B cell (primary cell): ENCODE measurements around the gene CTIF. TPM values are rescaled to one million over a fixed set of nuclear protein-coding genes. Genes with fewer than 3 reads are reported as not detected.

Experiments used
- ATAC-seq: fragments of 200-7000 bp; cut with Tn5 transposase; one replicate; pipeline ENCODE4 v1.10.0; 2021; ENCODE audit warnings: low read depth, mild to moderate bottlenecking, moderate number of reproducible peaks, moderate library complexity
- CTCF ChIA-PET: fragments of 350-600 bp; sonication (Branson Sonifier 250); formaldehyde crosslinking; loops from one replicate; lab custom pipeline; 2021; ENCODE audit warnings: antibody characterized with exemption, inconsistent platforms; lab: Charles Lee
- POLR2A ChIA-PET: fragments of 350-600 bp; sonication (Branson Sonifier 250); formaldehyde crosslinking; loops from one replicate; lab custom pipeline; 2021; ENCODE audit warnings: antibody characterized with exemption; lab: Charles Lee
- DNase-seq: peaks from one replicate; pipeline ENCODE4 v3.0.0; 2013
- H2AFZ ChIP-seq: 2 replicates; pipeline ENCODE4 v1.6.1; 2012; ENCODE audit warnings: mild to moderate bottlenecking, low read depth, low read length; ENCODE audit not compliant: insufficient read depth, poor library complexity, severe bottlenecking
- H3K27ac ChIP-seq, 2 donors: 1 replicate in 1 of 2; 2 replicates in 1 of 2; pipeline ENCODE4 v1.5.1; 2012 to 2013; ENCODE audit warnings: low read length in 2 of 2, mild to moderate bottlenecking in 2 of 2, moderate library complexity in 1 of 2
- H3K27me3 ChIP-seq, 4 experiments: fragments of 200-600 bp in 1 of 4; sonication (generic) in 1 of 4; replicated peaks in 1 of 4; 1 replicate in 2 of 4; 2 replicates in 2 of 4; pipeline versions ENCODE4 v1.6.1 to v1.7.0; 2013 to 2016; ENCODE audit warnings: low read length in 3 of 4, mild to moderate bottlenecking in 2 of 4, mixed read lengths in 1 of 4, moderate library complexity in 1 of 4; ENCODE audit not compliant: insufficient read depth in 4 of 4, control insufficient read depth in 3 of 4; ENCODE audit errors: control extremely low read depth in 1 of 4
- H3K36me3 ChIP-seq, 2 experiments: replicated peaks in 1 of 2; 1 replicate in 1 of 2; 2 replicates in 1 of 2; pipeline versions ENCODE4 v1.6.1 to v1.7.1; 2013; ENCODE audit warnings: low read length in 1 of 2; ENCODE audit not compliant: insufficient read depth in 2 of 2, control insufficient read depth in 1 of 2; ENCODE audit errors: control extremely low read depth in 1 of 2, extremely low read depth in 1 of 2
- H3K4me1 ChIP-seq, 2 donors: fragments of 200-600 bp in 1 of 2; sonication (generic) in 1 of 2; 1 replicate in 1 of 2; 2 replicates in 1 of 2; pipeline versions ENCODE4 v1.5.1 to v1.6.1; 2013 to 2017; ENCODE audit warnings: low read length in 2 of 2; ENCODE audit not compliant: control insufficient read depth in 2 of 2, insufficient read depth in 2 of 2
- H3K4me2 ChIP-seq: replicated peaks from 2 replicates; pipeline ENCODE3; 2012; ENCODE audit warnings: mild to moderate bottlenecking, low read depth, low read length; ENCODE audit not compliant: poor library complexity, severe bottlenecking
- H3K4me3 ChIP-seq, 5 experiments: fragments of 200-600 bp in 1 of 5; sonication (generic) in 1 of 5; 1 replicate in 3 of 5; 2 replicates in 2 of 5; pipeline versions ENCODE4 v1.5.1 to v1.7.0; 2011 to 2016; ENCODE audit warnings: low read length in 4 of 5, mild to moderate bottlenecking in 4 of 5, low read depth in 2 of 5, control low read depth in 1 of 5, moderate library complexity in 1 of 5; ENCODE audit not compliant: insufficient read depth in 1 of 5; ENCODE audit errors: control extremely low read depth in 1 of 5, extremely low read depth in 1 of 5
- H3K79me2 ChIP-seq: fragments of 200-600 bp; sonication (generic); one replicate; pipeline ENCODE4 v1.6.0; 2016; ENCODE audit warnings: low read length; ENCODE audit not compliant: control insufficient read depth, insufficient read depth
- H3K9ac ChIP-seq: fragments of 200-600 bp; sonication (generic); 2 replicates; pipeline ENCODE4 v1.6.1; 2017; ENCODE audit warnings: mild to moderate bottlenecking, low read length, moderate library complexity
- H3K9me3 ChIP-seq, 3 donors: one replicate each; pipeline versions ENCODE4 v1.6.1 to v1.7.1; 2013; ENCODE audit warnings: low read length in 2 of 3; ENCODE audit not compliant: control insufficient read depth in 2 of 3, insufficient read depth in 1 of 3; ENCODE audit errors: control extremely low read depth in 1 of 3
- H4K20me1 ChIP-seq: 2 replicates; pipeline ENCODE4 v1.6.0; 2012; ENCODE audit warnings: mild to moderate bottlenecking, low read length; ENCODE audit not compliant: insufficient read depth, control insufficient read depth, poor library complexity, severe bottlenecking
- H3K27ac Mint-ChIP-seq: one replicate; pipeline ENCODE4 v1.8.0; 2021; ENCODE audit warnings: mixed read lengths
- H3K27me3 Mint-ChIP-seq: one replicate; pipeline ENCODE4 v1.8.0; 2021; ENCODE audit warnings: mixed read lengths
- H3K4me1 Mint-ChIP-seq: one replicate; pipeline ENCODE4 v1.8.0; 2021; ENCODE audit warnings: mixed read lengths
- H3K4me3 Mint-ChIP-seq: one replicate; pipeline ENCODE4 v1.8.0; 2021; ENCODE audit warnings: mixed read lengths
- H3K9me3 Mint-ChIP-seq: one replicate; pipeline ENCODE4 v1.8.0; 2022; ENCODE audit warnings: mixed read lengths; ENCODE audit not compliant: insufficient read depth
- EZH2 ChIP-seq: IDR thresholded peaks from 2 replicates; pipeline ENCODE4 v1.6.1; 2012; ENCODE audit warnings: borderline replicate concordance, low read depth, mild to moderate bottlenecking, moderate library complexity, low read length; ENCODE audit not compliant: insufficient read depth, poor library complexity, severe bottlenecking
- WGBS: methylation state at CpG from one replicate; pipeline ENCODE4 v1.1.5; 2013; ENCODE audit warnings: missing lambda C conversion rate; ENCODE audit not compliant: insufficient coverage; 5-methylcytosine and 5-hydroxymethylcytosine counted together
- intact Hi-C: fragments of 100-400 bp; cut with micrococcal nuclease; formaldehyde crosslinking; loops from one replicate; pipeline ENCODE4 v1.10.0; 2022
- polyA plus RNA-seq: library from polyadenylated mRNA; depleted of rRNA; stranded (reverse); fragments of >200 nt; gene quantifications from 2 replicates; pipeline ENCODE4 v1.2.3, GENCODE V29; 2012
- total RNA-seq, 2 donors: library from RNA; stranded (reverse); fragments of 120-200 nt in 1 of 2; gene quantifications; 1 replicate in 1 of 2; 2 replicates in 1 of 2; pipeline versions ENCODE4 v1.2.3 to v1.2.4, GENCODE V29; 2013 to 2022
- TF ChIP-seq, protein P1 (sequence below): fragments of 200-600 bp; IDR thresholded peaks from one replicate; pipeline ENCODE4 v1.8.0; 2022; ENCODE audit warnings: antibody characterized with exemption, mild to moderate bottlenecking

Gene CTIF
- total and polyA plus RNA-seq, 2 donors (not counting 1 experiment from before 2014, with no cell fraction given): 3.6 to 16.2 TPM

DNA sequence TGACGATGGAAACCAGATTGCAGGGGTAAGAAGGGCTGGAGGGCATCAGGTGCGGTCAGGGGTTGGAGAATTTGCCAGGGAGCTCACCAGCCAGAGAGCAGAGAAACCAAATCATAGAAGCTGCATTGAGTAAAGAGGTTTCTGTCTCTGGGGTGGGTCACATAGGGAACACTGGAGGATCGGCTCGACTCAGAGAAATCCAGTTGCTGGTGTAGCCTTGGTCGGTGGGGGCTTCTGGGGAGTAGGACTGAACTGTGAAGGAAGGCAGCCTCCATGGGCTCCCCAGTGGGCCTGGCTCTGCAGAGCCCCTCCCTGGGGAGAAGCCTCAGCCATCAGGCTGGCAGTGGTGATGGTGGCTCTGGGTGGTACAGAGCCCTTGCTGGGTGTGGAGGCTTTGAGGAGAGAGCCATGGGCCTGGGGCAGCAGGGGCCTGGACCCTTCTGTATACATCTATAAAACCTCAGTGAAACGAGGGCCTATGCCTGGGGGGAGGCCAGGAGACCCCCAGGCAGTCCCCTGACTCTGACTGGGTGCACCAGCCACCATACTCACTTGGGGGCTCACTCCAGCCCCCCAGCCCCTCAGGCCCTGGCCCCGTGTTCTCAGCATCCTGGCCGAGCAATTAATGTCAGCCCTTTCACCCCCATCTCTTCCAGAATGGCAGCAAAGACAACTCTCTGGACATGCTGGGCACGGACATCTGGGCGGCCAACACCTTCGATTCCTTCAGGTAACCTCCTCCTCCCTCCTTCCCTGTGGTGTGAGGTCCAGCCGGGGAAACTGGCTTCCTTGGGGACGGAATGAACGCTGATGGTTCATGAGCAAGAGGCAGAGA is 124.5 kb downstream of the CTIF start:
- no peak overlapping the region for H3K27ac ChIP-seq
- H3K9ac ChIP-seq: no peak overlapping the region
- H3K9me3 ChIP-seq: peaks cover 0 to 6% (median 0%) of the 10 kb centered on the region in 3 donors
- CTCF ChIA-PET: interaction anchor here (1.4 to 1.5 kb wide), 2 partner anchors 188 kb away, joined by 4 to 10 read pairs; no protein-coding TSS in a partner anchor
- DNase-seq (no peak), ATAC-seq (no peak)
- no peaks in the 10 kb centered on the region for H3K36me3 ChIP-seq
- TF ChIP-seq EZH2: no peak
- TF ChIP-seq, protein P1, sequence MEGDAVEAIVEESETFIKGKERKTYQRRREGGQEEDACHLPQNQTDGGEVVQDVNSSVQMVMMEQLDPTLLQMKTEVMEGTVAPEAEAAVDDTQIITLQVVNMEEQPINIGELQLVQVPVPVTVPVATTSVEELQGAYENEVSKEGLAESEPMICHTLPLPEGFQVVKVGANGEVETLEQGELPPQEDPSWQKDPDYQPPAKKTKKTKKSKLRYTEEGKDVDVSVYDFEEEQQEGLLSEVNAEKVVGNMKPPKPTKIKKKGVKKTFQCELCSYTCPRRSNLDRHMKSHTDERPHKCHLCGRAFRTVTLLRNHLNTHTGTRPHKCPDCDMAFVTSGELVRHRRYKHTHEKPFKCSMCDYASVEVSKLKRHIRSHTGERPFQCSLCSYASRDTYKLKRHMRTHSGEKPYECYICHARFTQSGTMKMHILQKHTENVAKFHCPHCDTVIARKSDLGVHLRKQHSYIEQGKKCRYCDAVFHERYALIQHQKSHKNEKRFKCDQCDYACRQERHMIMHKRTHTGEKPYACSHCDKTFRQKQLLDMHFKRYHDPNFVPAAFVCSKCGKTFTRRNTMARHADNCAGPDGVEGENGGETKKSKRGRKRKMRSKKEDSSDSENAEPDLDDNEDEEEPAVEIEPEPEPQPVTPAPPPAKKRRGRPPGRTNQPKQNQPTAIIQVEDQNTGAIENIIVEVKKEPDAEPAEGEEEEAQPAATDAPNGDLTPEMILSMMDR: no peak
- Mint-ChIP-seq H3K4me3 (no peak overlapping the region), H3K27me3 (no peaks in the 10 kb centered on the region), H3K4me1 (peaks cover 13% of the 10 kb centered on the region), H3K27ac (no peak overlapping the region), H3K9me3 (peaks cover 2% of the 10 kb centered on the region)
- no peak overlapping the region for H3K4me2 ChIP-seq
- POLR2A ChIA-PET: no interaction called here
- peaks cover 4 to 8% of the 10 kb centered on the region in 2 donors for H3K4me1 ChIP-seq
- H3K27me3 ChIP-seq: no peaks in the 10 kb centered on the region
- H3K79me2 ChIP-seq: no peaks in the 10 kb centered on the region
- H3K4me3 ChIP-seq: no peak overlapping the region
- no peak overlapping the region for H2AFZ ChIP-seq
- intact Hi-C loops: no loop called here
- 92% methylated on average over 10 of the region's 14 CpGs for WGBS
- no peaks in the 10 kb centered on the region for H4K20me1 ChIP-seq
